GM21529 (cell line): ENCODE measurements around the gene SLC24A4.

Source experiments
- ATAC-seq: cut with Tn5 transposase; IDR thresholded peaks from one replicate; pipeline ENCODE4 v1.9.1; 2021; ENCODE audit not compliant: unreplicated experiment

Gene SLC24A4

DNA sequence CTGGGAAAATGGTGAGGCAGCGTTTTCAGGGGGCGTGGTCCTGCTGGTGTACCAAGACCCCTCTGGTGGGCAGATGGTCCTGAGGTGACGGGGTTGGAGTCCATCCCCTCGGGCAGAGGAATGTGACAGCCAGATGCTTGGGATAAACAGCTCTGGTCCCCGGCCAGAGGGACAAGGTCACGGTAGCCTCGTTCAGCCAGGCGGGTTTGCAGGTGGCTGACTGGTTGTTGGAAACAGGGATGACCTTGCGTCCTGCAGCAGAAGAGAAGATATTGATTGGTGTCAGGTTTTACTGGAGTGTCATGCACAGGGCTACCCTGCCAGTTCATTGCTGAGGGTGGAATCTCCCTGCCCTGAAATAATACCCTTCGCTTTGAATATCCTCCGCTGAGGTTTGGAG is 43.3 kb downstream of the SLC24A4 start:
- ATAC-seq = no peak

DNA sequence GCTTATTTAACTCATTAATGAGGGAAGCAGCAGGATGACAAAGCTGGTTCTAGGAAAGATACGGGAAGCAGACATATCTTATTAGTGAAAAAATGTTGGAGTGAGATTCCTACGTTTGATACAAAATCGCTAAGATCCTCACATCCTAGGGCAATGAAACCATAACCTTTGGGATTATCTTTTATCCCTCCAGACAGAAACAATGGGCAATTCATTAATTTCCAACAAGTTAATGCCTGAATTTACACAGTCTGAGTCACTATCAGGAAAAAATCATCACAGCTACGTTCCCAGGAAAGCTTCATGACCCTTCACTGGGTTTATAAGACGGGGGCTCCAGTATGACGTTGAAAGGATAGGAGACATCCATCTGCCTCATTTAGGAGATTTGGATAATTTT is 45.0 kb downstream of the SLC24A4 start:
- ATAC-seq = no peak

- ATAC-seq = no peak
Measured at GRCh38 chr14:92369097-92369496, 46.1 kb downstream of the SLC24A4 start.

GRCh38 chr14:92372230-92372629 is 49.3 kb downstream of the SLC24A4 start:
- no peak for ATAC-seq

DNA sequence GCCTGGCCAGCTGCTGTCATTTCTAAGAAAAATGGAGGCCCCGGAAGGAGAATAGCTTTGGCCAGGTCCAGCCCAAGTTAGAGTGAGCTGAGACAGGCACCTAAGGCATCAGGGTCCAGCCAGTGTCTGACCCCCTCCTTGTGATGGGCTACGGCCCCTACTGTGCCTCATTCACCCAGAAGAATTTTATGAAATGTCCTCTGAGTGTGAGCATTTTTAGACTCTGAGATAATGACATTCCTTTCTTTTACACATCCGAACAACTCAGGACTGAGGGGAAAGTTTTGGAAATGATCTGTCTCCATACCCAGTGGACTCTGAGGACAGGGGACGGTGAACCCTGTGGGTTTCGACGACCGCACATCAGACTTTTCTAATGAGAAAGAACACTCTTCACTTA is 50.4 kb downstream of the SLC24A4 start:
- ATAC-seq = no peak

GRCh38 chr14:92380131-92380530 is 57.2 kb downstream of the SLC24A4 start:
- no peak for ATAC-seq

GRCh38 chr14:92380582-92380981 is 57.6 kb downstream of the SLC24A4 start:
- ATAC-seq = no peak

GRCh38 chr14:92382677-92383076 is 59.7 kb downstream of the SLC24A4 start:
- no peak for ATAC-seq

- no peak for ATAC-seq
Measured at GRCh38 chr14:92383805-92384204, 60.8 kb downstream of the SLC24A4 start.

DNA sequence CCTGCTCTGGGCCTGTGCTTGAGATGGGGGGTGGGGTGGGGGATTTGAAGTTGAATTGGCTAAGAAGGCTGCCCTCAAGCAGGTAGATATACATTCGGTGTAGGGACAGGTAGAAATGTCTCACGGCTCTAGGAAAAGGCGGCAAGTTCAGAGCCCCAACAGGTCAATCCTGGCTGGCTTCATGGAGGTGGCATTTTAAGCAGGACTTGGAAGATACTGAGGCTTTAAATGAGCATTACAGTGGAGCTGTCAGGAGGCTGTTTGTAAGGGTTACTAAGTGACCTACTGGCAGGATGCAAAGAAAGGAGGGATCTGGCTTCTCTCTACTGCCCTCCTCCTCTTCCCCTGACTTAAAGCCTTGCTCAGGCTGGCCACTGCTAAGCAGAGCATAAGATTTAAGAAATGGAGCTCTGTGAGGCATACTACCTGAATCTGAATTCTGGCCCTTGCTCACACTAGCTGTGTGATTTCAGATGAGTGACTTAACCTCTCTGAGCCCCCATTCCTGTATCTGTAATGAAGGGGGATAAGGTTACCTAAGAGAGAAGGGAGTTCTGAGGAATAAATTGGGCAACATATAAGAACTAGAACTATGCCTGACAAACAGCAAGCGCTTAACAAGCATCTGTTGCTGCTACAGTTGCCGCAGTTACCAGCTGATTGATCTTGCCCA is 61.6 kb downstream of the SLC24A4 start:
- no peak for ATAC-seq

DNA sequence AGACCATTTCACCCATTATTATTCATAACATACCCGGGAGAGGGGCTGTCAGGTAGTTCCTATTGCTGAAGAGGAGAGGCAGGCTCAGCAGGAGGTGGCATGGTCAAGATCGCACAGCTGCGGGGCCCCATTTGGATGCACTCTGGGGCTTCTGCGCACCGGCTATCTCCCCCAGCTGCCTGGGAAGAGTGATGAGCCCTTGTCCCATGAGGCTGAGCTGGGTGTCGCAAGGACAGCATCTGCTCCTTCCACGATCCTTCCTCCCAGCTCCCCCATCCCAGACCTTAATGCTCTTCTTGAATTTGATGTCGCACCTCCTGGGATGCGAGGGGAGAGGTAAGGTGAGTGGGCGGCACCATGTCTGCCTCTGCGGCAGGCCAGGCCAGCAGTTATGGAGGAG is 62.6 kb downstream of the SLC24A4 start:
- ATAC-seq = no peak

DNA sequence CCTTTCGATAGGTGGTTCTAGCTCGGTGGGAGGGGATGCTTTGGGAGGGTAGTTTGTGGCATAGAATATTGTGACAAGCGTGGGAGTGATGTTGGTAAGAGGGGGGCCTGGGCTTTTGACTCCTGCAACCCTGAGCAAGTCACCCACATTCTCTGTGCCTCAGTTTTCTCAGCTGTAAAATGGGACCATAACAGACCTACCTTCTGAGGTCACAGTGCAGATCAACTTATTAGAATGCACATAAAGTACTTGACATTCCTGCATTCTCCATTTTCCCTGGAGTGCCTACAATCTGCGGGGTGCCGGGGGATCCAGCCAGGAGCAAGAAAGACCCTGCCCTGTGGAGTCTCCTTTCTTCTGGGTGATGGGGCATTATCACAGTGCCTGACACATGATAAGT is 63.2 kb downstream of the SLC24A4 start:
- ATAC-seq = no peak

DNA sequence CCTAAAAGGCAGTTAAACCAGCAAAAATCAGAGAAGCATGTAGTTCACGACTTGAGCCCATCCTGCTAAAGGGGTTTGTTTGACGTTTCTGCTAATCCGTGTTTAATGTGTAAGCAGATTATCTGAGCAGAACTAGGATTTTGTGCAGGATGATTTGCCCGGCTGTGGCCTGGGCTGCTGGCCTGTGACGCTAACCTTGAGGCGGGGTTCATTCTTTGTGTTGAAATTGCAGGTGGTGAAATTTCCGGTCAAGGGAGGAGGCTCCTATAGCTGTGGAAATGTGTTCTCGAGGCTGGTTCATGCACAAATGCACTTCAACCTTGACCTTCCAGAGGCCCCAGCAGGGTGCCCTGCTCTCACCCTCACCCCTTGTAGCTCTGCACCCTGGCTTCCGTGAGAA is 63.7 kb downstream of the SLC24A4 start:
- no peak for ATAC-seq

GRCh38 chr14:92387578-92387977 is 64.6 kb downstream of the SLC24A4 start:
- no peak for ATAC-seq

DNA sequence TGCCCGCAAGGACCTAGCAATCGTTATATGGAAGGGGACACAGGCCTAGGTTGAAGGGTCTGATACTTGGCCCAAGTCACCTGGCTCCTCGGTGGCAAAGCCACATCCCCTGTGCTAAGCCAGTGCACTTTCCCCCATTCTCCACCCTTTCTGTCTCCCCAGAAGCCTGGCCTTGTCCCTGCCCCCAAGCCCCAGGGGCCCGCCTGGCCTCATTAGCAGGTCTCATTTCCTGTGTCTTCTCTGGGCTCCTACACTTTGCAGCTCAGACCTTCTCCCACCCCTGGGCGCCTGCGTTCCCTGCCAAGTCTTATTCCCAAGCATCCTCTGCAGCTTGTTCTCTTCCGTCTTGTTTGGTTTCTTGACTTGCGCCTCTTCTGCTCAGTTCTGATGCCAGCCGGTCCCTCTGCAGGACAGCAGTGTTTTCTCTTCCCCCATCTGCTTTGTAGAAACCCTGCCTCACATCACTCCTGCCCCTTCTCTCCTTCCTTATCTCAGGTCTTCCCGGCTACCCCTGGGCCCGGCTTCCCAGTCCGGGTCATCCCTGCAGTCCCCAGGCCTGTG is 66.7 kb downstream of the SLC24A4 start:
- no peak for ATAC-seq

- no peak for ATAC-seq
Measured at GRCh38 chr14:92391726-92392125, 68.8 kb downstream of the SLC24A4 start.

DNA sequence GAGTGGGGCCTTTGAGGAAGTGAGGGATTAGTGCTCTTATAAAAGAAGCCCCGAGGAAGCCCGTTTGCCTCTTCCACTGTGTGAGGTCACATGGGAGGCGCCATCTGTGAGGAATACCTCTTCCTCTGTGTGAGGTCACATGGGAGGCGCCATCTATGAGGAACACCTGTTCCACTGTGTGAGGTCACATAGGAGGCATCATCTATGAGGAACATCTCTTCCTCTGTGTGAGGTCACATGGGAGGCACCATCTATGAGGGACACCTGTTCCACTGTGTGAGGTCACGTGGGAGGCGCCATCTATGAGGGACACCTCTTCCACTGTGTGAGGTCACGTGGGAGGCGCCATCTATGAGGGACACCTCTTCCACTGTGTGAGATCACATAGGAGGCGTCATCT is 69.7 kb downstream of the SLC24A4 start:
- no peak for ATAC-seq

DNA sequence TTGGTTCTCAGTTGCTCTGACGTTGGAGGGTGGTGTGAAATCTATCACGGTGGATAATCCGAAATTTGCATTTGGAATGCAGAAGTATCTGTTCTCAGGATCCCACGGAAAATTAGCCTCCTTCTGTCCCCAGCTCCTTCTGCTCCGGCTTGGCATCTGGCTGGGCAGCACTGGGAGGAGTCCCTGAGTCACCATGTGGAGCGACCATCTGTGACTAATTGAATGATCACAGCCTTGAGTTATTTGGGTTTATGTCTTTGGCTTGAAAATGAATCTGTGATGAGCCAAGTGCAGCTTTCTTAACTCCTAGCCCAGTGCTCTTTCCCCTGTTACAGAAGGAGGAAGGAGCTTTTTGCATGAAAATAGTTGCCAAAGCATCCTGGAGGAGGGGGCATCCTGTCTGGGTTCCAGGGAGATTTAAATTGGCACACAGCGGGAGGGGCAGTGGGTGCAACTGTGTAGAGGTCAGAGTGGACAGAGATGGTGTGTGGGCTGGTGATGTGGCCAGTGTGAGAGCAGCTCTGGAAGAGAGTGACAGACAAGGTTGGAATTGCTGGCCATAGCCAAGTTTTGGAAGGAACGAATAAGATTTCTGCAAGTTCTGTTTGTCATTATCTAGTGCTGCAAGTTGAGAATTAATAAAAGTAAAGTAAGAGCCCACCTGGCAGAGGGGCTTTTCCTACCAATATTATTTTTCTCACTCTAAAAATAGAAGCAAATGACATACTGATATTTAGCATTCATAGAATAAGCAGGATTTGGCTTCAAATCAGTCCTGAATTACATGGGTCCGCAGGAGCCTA is 74.4 kb downstream of the SLC24A4 start:
- no peak for ATAC-seq

- ATAC-seq = no peak
Measured at GRCh38 chr14:92397953-92398564, 75.1 kb downstream of the SLC24A4 start.

DNA sequence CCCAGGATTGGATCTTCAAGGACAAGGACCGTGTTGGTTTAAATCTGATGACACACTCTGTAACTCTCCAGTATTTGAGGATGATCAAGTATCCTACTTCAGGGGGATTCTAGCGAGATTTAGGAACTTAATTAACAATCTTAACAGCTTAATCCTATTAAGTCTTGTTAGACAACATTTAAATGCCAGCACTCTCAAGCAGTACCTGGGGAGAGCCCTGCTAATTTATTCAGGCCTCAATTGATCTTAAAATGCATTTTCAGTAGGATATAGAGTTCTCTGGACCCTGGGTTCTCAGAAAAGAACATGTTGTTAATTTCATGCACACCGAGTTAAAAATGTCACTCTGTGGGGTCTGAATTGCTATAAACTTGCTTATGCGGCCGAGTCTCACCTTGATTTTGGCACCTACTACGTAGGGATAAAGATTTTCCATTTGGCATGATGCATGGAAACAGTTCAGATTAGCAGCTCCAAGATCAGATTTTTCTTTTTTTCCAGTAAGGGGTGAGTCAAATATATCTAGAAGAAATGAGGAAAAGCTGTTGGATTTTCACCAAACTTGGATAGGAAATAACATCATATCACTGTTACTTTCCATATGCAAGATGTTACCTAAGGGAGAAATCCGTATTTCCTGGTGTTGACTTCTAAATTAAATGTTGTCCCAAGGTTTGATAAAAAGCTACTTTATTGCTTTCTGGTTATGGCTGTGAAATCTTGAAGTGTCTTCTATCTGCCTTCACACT is 76.1 kb downstream of the SLC24A4 start:
- no peak for ATAC-seq
